AG08395 (cell line): Measurements from ENCODE around the gene MTG1.
A peak's percentile ranks its signal among the peaks of the same experiment; 100 is the strongest.
"Not testable (repeated sequence)": the region's sequence is repeated elsewhere in the genome, so short reads cannot be mapped to it uniquely, and the experiment has no call there.

Source experiments
- DNase-seq: peaks from one replicate; pipeline ENCODE4 v3.0.0; 2012; ENCODE audit warnings: mixed read lengths, low spot score

The MTG1 gene

DNA sequence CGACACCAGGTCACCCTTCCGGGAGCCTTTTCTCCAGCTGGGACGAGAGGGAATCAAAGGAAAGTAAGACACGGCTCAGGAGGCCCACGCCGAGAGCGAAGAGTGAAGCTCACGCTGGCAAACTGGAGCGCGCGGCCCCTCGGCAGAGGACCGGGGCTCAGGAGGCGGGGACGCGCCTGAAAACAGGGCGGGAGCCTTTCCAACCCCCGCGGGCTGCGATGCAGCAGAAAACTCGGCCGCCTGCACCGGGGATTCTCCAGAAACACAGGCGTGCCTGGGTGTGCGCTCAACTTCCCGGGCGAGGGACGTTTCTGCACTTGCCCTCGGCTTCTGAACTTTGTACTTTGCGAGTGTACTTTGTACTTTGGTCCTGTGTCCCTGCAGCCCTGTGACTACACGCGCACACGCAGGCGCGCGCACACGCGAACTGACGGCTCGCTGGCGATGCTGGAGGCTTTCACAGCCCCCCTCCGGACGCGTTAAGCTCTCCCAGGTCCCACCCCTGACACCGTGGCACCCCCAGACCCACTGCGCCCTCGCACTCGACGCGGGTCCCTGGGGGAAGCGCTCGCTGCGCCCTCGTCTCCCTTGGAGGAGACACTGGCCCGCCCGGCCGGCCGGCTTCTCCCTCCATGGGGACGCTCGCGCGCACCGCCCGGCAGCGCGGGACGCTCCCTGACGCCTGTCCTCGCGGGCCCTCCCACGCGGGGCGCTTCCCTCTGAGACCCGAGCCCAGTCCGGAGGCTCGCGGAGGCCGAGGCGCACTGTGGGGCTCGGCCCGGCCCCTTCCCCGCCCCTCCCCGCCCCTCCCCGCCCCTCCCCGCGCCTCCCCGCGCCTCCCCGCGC is 15.5 kb upstream of the MTG1 start:
- DNase-seq: peak; percentile 50

DNA sequence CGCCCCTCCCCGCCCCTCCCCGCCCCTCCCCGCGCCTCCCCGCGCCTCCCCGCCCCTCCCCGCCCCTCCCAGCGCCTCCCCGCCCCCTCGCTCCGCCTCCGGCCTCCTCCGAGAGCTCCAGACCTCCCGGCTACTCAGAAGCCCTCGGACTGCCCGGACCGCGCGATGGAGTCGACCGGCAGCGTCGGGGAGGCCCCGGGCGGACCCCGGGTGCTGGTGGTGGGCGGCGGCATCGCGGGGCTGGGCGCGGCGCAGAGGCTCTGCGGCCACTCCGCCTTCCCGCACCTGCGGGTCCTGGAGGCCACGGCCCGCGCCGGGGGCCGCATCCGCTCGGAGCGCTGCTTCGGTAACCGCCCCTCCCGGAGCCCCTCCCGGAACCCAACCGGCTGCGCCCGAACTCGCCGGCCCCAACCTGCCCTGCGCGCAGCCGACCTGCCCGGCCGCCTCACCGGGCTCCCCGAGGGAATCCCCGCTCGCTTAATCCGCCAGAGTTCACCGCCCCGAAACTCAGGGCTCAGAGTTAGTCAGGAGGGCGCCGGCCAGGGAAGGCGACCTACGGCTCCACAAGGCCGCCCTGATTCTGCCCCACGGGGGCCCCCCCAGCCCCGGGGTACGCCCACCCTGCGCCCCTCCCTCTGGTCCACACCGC is 14.7 kb upstream of the MTG1 start, which contains the start of gene PAOX:
TSS of gene PAOX (plus strand) at position 111 of the 649 bp plus-strand sequence. CDS start at position 166, 55 bp downstream.
- DNase-seq: peak; percentile 87

DNA sequence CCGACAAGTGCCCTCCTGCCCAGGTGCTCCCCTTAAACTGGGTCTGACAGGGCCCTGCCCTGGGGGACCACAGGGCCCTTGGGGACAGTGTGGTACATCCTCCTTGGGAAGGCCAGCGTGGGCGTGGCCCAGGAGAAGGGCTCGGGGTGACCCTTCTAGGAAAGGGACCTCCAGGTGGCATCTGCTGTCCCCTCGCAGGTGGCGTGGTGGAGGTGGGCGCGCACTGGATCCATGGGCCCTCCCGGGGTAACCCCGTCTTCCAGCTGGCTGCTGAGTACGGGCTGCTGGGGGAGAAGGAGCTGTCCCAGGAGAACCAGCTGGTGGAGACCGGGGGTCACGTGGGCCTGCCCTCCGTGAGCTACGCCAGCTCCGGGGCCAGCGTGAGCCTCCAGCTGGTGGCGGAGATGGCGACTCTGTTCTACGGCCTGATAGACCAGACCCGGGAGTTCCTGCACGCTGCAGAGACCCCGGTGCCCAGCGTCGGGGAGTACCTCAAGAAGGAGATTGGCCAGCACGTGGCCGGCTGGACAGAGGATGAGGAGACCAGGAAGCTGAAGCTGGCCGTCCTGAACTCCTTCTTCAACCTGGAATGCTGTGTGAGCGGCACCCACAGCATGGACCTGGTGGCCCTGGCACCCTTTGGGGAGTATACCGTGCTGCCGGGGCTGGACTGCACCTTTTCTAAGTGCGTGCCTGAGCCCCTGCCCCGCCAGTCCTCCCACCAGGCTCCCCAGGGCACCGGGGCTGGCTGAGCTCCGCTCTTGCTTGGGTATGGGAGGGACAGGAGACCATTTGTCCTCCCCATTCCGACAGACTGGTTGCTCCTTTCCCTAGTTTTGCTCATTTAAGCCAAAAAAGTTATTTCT is 13.9 kb upstream of the MTG1 start:
- DNase-seq: no peak

DNA sequence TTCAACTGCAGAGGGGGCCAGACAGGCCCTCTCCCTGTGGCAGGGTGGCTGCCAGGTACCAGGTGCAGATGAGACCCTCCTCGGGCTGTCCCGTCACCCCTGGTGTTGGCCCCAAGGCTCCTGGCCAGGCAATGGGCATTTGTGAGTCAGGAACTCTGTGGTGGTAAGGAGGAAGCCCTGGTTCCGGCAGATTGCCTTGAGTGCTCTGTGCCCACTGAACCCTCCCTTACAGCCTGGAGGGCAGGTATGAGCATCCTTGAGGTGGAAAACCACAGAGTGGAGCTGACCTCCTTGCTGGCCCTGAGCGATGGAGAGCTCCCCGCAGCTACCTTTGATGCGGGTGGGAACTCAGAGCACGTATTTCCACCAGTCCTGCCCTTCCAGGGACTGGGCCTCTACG is 12.9 kb upstream of the MTG1 start:
- DNase-seq: no peak

DNA sequence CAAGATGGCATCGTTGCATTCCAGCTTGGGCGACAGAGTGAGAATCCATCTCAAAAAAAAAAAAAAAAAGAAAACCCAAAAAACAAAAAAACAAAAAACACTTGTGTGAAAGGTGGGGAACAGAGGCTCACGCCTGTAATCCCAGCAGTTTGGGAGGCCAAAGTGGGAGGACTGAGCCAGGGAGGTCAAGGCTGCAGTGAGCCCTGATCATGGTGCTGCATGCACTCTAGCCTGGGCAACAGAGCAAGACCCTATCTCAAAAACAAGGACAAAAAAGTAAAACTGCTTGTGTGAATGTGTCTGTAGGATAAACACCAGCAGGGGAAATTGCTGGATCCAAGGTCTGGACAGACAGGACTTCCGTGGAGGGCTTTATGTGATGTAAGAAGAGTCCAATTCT is 10.4 kb upstream of the MTG1 start:
- DNase-seq: no peak

DNA sequence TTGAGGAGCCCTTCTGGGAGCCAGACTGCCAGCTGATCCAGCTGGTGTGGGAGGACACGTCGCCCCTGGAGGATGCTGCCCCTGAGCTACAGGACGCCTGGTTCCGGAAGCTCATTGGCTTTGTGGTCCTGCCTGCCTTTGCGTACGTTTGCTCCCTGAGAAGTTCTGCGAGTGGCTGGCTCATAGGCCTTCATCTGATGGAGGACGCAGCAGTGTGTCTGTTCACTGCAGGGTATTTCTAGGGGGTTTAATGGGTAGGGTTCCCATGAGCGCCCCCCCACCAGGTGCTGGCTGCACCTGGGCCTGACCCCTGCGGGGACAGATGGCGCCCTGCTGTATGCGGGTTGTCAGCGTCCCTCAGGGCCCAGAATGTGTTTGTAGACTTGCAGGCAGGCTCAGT is 9.9 kb upstream of the MTG1 start:
- no peak for DNase-seq

DNA sequence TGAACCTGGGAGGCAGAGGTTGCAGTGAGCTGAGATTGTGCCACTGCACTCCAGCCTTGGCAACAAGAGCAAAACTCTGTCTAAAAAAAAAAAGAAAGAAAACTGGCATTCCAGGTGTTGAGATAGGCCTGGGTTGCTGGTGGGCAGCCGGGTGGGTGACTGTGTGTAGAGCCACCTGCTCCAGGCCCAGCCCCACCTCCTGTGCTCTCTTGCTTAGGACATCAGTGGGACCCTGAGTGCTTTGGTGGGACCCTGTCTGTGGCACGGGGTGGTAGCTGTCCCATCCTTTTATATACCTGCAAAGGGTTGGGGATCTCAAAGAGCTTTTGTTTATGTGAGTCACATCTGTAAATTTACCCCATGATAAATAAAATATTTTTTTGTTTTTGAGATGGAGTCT is 8.7 kb upstream of the MTG1 start:
- no peak for DNase-seq

DNA sequence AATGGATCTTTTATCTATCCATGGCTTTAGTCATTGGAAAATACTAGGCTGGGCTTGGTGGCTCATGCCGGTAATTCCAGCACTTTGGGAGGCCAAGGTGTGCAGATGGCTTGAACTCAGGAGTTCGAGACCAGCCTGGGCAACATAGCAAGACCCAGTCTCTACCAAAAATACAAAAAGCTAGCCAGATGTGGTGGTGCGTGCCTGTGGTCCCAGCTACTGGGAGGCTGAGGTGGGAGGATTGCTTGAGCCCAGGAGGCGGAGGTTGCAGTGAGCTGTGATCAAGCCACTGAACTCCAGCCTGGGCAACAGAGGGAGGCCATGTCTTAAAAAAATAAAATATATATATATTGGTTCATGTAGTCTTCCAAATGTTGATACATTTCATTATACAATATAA is 7.0 kb upstream of the MTG1 start:
- DNase-seq: not testable (repeated sequence)

DNA sequence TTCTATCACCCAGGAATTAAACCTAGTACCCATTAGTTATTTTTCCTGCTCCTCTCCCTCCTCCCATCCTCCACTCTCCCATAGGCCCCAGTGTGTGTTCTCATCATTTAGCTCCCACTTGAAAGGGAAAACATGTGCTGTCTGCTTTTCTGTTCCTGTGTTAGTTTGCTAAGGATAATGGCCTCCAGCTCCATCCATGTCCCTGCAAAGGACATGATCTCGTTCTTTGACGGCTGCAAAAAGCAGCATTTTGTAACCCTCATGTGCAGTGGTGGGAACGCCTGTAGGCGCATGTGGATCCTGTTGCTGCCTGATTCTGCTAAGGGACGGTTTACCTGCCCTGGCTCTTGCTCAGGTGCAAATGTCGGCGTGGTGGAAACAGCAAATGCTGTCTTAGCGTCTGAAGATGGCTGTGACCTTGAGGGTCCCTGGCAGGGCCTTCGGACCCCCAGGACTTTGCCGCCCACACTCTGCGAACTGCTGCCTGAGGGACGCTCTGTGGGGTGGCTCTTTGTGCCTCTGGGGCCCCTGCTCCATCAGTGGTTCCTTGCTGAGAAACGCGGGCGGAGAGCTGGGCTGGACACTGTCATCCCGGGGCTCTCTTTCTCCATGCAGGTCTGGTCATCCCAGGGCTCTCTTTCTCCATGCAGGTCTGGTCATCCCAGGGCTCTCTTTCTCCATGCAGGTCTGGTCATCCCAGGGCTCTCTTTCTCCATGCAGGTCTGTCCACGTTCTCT is 5.6 kb upstream of the MTG1 start:
- no peak for DNase-seq

DNA sequence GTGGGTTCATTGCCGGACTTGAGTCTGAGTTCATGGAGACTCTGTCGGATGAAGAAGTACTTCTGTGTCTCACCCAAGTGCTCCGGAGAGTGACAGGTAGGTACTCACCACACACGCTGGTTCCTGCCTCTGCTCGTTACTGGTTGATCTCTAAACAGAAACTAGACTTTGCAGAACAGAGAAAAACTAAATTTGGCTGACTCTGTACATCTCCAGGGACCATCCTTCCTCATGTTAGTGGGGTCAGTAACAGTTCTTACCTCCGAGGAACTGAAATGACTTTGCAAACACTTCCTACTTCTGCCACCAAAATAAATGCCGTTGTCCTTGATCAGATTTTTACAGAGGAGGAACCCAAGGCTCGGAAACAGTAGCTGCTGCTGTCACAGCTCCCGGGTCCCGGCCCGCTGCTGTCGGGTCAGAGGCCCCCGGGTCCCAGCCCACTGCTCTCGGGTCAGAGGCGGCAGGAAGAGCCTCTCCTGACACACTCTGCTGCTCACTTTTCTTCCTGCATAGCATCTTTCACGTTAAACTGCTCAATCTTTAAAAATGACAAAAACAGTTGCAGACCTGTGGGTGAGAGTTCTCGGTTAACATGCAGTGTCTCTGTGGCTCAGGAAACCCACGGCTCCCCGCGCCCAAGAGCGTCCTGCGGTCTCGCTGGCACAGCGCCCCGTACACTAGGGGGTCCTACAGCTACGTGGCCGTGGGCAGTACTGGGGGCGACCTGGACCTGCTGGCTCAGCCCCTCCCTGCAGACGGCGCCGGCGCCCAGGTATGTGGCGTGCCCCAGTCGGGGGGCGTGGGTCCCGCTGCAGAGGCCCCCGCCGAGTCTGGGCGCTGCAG is 4.8 kb upstream of the MTG1 start:
- no peak for DNase-seq

DNA sequence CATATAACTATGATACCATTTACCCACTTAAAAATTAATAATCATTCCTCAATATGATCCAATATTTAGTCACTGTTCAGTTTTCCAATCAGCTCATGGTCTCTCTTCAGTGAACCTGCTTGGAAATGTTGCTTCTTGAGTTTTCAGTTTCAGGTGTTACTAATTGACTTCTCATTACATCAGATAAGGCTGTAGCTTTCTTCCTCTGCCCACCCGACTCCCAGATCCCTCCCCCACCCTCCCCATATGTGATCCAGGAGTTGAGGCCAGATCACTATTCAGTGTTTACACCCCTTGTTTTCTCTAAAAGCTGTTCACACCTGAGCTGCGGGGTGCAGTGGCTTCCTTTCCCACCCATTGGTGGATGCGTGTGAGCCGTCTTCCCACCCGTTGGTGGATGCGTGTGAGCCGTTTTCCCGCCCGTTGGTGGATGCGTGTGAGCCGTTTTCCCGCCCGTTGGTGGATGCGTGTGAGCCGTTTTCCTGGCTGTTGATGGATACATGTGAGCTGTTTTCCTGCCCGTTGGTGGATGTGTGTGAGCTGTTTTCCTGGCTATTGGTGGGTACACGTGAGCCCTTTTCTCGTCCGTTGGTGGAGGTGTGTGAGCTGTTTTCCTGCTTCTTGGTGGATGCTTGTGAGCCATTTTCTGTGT is 3.2 kb upstream of the MTG1 start:
- DNase-seq: no peak

DNA sequence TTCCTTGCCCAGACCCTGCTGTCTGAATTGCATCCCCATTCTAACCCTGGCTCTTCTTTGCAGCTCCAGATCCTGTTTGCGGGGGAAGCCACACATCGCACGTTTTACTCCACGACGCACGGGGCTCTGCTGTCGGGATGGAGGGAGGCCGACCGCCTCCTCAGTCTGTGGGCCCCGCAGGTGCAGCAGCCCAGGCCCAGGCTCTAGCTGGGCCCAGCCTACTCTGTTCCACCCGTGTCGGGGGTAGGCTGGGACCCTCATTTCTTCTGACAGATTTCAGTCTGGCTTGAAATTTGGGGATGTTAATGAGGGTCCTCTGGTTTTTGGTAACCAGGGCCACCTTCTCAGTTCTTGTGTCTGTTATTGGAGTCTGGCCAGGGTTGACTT is 2.7 kb upstream of the MTG1 start:
- no peak for DNase-seq

DNA sequence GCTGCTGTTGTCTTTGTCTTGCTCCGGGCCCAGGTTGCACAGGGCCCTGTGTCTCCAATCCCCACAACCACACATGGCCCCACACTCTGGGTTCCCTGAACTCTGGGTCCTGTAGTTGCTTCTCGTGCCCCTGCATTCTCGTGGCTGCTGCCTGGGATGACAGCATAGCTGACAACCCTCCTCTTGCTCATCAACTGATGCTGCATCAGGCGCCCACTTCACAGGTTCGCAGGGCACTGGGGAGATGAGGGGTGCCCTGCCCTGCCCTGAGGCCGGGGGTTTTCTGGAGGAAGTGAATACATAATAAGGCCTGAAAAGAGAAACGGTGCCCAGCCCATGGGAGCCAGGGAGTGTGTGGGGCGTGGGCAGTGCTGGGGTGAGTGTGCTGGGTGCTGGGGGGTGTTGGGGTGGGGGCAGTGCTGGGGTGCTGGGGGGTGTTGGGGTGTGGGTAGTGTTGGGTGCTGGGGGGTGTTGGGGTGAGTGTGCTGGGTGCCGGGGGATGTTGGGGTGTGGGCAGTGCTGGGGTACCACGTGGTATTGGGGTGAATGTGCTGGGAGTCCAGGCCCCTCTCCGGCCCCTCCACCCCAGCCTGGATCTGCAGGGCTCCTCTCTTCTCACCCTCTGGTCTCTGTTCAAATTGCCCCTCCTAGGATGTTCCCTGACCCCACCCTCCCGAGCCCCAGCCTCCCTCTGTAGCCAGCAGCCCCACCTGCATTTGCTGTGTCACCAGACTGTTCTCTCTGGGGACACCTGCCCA is 2.0 kb upstream of the MTG1 start:
- no peak for DNase-seq

DNA sequence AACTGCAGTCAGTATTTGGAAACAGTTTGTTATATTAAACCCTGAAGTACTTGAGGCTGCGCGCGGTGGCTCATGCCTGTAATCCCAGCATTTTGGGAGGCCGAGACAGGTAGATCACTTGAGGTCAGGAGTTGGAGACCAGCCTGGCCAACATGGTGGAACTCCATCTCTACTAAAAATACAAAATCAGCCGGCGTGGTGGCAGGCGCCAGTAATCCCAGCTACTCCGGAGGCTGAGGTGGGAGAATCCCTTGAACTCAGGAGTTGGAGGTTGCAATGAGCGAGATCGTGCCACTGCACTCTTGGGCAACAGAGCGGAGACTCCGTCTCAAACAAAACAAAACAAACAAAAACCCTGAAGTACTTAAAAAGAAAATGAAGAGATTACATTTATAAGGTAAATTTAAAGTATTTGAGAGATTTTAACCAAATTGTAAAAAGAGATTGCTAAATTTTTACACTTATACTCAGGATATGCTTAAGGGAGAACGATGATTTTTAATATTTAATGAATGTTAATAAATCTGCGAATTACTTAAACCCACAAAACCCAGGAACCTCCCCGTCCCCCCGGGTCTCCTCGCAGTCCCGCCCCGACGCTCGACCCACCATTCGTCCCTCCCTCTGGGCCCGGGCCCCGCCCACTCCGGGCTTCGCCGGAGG is 425 bp upstream of the MTG1 start:
- no peak for DNase-seq

DNA sequence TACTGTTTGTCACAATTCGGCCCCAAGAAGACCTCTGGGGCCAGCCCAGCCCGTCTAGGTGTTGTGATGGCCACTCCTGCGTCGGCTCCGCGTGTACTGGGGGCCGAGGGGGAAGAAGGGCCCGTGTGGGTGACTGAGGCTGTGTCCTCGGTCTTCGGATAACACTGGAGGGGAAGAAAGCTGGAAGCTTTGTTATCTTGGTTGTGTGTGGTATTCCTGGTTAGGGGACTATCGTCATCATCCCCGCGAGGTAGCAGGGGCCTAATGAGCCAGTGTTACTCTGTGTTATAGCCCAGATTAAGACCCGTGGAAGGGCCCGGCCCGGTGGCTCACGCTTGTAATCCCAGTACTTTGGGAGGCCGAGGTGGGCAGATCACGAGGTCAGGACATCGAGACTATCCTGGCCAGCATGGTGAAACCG is 854 bp downstream of the MTG1 start:
- no peak for DNase-seq

DNA sequence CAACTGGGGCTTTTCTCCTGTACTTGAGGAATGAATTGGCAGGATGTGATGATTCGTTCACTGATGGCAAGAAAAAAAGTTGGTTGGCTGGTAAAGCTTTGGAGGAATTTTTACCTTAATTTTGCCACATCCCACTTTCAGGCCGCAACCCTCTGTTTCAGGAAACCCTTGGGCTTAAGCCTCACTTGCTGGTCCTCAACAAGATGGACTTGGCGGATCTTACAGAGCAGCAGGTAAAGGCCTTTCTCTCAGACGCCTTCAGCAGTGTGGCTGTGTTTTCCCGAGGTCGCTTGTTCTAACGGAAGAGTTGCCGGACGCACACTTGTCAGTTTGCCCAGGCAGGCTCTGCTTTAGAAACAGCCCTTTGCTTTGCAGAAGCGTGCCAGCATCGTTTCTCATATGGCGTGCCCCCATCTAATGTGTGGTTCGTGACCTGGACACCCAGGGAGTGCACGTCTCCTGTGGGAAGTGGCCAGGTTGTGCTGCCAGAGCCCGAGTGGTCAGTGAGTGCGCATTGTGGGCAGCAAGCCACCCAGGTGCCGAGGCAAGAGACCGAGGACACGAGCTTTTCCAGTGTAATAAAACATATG is 2.2 kb downstream of the MTG1 start:
- no peak for DNase-seq

DNA sequence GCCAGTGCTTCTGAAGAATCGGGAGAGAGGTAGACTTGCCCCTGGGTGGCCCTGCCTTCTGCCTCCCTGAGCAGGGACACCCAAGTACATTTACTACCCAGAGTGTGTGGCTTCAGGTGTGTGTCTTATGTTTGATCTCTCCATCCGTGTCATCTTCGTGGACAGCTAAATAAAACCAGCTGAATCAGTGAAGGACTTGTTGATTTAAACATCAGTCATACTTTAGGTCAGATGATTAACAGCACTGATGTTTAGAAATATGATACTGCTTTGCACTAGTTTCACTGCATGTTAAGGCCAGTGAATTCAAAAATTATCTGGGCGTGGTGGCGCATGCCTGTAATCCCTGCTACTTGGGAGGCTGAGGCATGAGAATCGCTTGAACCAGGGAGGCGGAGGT is 4.0 kb downstream of the MTG1 start:
- no peak for DNase-seq

DNA sequence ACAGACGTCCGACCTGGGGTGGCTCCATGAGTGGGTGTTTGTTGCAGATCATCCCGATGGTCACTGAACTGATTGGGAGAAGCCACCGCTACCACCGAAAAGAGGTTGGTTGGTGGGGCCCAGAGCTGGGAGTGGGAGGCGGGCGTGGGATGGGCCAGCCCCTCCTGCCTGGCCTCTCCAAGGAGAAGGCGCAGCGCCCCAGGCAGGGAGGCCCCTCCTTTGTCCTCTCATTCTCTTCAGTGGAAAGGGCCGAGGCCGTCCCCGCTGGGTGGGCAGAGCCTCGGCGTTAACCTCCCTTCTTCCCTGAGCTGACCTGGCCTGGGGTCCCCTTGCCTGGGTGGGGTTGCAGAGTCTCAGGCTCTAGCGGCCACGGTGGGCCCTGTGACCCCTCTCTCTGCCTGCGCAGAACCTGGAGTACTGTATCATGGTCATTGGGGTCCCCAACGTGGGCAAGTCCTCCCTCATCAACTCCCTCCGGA is 5.2 kb downstream of the MTG1 start:
- no peak for DNase-seq
